ENCODE data around the gene TOX3. TPM values are rescaled to one million over a fixed set of nuclear protein-coding genes. Genes with fewer than 3 reads are reported as not detected.
A peak's percentile ranks its signal among the peaks of the same experiment; 100 is the strongest.

The TOX3 gene
- total RNA-seq, 1 donor from 2014 or later = 10.5 TPM

DNA sequence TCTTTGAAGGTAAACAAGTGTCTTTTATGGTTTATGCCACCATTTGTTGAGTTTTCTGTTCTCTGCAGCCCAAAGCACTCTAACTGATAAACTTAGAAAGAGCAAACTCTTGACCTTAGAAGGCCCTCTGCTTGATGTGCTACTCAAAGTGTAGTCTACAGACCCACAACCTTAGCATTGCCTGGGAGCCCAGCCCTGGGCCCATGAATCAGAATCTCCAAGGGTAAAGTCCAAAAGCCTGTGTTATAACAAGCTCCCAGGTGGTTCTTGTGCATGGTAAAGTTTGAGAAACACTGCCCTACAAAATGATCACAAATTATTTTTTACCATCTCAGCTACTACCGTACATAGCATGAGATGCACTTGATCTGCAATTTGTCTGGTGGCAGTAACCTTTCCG is 6.0 kb downstream of the TOX3 start:
- H3K4me3 ChIP-seq (ENCODE audit: low read depth, low read length) = no peak overlapping the region
- DNase-seq (ENCODE audit: low read depth) = no peak
- TF ChIP-seq, protein P1, sequence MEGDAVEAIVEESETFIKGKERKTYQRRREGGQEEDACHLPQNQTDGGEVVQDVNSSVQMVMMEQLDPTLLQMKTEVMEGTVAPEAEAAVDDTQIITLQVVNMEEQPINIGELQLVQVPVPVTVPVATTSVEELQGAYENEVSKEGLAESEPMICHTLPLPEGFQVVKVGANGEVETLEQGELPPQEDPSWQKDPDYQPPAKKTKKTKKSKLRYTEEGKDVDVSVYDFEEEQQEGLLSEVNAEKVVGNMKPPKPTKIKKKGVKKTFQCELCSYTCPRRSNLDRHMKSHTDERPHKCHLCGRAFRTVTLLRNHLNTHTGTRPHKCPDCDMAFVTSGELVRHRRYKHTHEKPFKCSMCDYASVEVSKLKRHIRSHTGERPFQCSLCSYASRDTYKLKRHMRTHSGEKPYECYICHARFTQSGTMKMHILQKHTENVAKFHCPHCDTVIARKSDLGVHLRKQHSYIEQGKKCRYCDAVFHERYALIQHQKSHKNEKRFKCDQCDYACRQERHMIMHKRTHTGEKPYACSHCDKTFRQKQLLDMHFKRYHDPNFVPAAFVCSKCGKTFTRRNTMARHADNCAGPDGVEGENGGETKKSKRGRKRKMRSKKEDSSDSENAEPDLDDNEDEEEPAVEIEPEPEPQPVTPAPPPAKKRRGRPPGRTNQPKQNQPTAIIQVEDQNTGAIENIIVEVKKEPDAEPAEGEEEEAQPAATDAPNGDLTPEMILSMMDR (conservative IDR thresholded peaks at IDR 0.05; ENCODE audit: low read depth, low read length) = no peak

DNA sequence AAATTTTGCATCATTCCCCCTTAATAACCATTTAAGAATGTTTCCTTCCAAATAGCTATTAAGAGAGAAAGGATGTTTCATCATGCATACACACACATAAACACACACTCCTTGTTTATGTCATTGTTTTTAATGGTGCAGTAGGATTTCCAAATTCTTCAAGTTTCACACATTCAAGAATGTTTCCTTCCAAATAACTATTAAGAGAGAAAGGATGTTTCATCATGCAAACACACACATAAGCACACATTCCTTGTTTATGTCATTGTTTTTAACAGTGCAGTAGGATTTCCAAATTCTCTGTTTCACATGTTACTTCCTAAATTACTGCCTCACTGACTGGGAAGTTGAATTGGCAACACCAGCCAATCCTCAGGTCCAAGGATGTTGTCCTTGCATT is 7.8 kb downstream of the TOX3 start:
- TF ChIP-seq, protein P1 (conservative IDR thresholded peaks at IDR 0.05; ENCODE audit: low read depth, low read length) = no peak
- no peak overlapping the region for H3K4me3 ChIP-seq (ENCODE audit: low read depth, low read length)
- DNase-seq (ENCODE audit: low read depth) = no peak

DNA sequence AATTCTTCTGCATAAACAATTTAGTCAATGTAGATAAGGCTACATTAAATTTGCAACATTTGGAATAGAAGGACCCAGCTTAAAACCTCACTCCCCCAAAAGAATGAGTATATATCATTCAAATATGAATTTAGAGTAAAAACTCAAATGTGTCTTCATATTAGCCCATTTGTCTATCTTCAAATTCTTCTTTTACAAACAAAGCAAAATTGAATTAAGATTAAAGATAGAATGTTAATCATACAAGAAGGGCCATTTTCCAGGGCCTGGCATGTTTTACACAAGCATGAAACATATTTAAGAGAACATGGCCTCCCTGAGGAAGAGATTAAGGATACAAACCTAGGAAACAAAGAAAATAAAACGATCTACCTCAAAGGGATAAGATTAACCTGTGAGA is 8.4 kb downstream of the TOX3 start:
- no peak overlapping the region for H3K4me3 ChIP-seq (ENCODE audit: low read depth, low read length)
- DNase-seq (ENCODE audit: low read depth) = no peak
- TF ChIP-seq, protein P1 (conservative IDR thresholded peaks at IDR 0.05; ENCODE audit: low read depth, low read length) = no peak

DNA sequence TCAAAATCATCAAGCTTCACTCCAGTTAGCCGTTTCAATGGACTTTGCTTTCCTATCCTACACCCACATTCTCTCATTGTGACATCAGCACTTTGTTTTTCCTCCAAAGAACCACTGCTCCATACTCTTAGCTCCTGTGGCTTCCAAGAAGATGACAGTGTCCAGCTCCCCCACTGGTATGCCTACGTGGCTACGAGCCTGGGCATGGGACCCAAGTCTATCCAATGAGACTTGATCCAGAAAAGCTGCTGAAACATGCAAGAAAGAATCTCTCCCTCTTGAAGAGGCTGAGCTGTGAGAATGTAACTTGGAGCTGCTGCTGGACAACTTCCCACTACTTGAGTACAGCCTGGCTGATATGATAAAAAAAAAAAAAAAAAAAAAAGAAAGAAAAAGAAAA is 9.4 kb downstream of the TOX3 start:
- peak; percentile 61 for DNase-seq (ENCODE audit: low read depth)
- no peak overlapping the region for H3K4me3 ChIP-seq (ENCODE audit: low read depth, low read length)
- TF ChIP-seq, protein P1 (conservative IDR thresholded peaks at IDR 0.05; ENCODE audit: low read depth, low read length) = no peak

DNA sequence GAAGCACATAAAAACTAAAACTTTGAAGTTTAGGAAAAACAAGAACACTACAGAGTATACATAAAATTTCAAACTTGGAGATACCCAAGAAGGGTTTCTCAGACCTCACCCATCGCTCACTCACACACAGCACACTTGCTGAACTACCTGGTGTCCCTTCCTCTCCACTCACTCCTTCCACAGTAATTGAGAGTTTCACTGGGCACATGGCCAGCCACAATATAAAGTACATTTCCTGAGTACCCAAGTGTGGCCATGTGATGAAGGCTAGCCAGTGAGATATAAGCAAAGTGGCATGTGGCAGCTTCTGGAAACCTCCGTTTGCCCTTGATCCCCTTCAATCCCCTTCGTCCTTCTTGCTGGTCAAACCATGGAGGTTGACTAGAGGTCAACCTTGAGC is 11.9 kb downstream of the TOX3 start:
- H3K4me3 ChIP-seq (ENCODE audit: low read depth, low read length) = no peak overlapping the region
- DNase-seq (ENCODE audit: low read depth) = no peak
- TF ChIP-seq, protein P1 (conservative IDR thresholded peaks at IDR 0.05; ENCODE audit: low read depth, low read length) = no peak

DNA sequence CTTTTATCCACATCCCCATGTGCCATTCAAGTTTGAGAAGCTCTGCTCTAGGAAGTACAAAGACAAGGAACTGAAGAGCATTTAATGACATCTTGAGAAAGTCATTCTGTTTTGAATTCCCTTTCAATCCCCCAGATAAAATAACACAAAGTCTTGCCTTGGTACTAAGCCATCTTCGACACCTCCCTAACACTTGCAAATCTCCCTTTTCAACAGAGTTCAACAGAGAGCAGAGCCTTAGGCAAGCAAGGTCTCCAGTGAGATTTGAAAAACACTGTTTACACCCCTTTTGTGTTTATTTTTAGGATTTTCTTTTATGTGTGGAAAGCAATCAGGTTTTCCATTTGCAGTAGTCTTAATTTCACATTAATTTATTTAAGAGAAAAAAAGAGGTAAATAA is 13.6 kb downstream of the TOX3 start:
- H3K4me3 ChIP-seq (ENCODE audit: low read depth, low read length) = no peak overlapping the region
- no peak for DNase-seq (ENCODE audit: low read depth)
- TF ChIP-seq, protein P1 (conservative IDR thresholded peaks at IDR 0.05; ENCODE audit: low read depth, low read length) = no peak

DNA sequence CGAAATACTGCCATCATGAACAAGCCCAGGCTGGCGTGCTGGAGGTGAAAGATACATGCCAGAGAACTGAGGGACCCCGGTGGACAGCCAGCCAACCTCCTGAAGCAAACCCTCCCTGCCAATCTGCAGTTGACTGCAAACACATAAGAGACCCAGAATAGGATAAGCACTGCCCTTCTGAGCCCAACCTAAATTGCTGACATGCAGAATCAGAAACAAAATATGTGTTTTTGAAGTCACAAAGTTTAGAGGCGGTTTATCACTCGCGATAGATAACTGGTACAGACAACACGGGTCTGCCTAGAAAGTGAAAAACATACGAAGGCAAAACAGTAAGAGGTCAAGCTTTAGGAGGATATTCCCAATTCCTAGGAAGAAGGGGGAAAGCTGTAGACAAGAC is 14.6 kb downstream of the TOX3 start:
- TF ChIP-seq, protein P1 (conservative IDR thresholded peaks at IDR 0.05; ENCODE audit: low read depth, low read length) = no peak
- DNase-seq (ENCODE audit: low read depth) = no peak
- no peak overlapping the region for H3K4me3 ChIP-seq (ENCODE audit: low read depth, low read length)

All from epithelial cell of proximal tubule (primary cell).